ENCODE results near the gene TCF7L2. TPM values are rescaled to one million over a fixed set of nuclear protein-coding genes. Genes with fewer than 3 reads are reported as not detected.

TCF7L2 gene
- polyA plus RNA-seq, 3 donors: 5.4 to 21.3 (median 20.0) TPM

GRCh38 chr10:113113918-113114317 is 163.9 kb downstream of the TCF7L2 start:
- no peak overlapping the region for H3K27ac ChIP-seq (ENCODE audit: low read depth, low read length)

GRCh38 chr10:113115556-113115955 is 165.5 kb downstream of the TCF7L2 start:
- no peak overlapping the region for H3K27ac ChIP-seq (ENCODE audit: low read depth, low read length)
- WGBS, 3 donors: 85 to 92% (median 90%) methylated on average over 10 of the region's 10 CpGs

More at GRCh38 chr10:113113918-113114317, 163.9 kb downstream of the TCF7L2 start:
- 57 to 91% (median 62%) methylated on average over 1 of the region's 1 CpG for WGBS, 3 donors

- H3K27ac ChIP-seq (ENCODE audit: low read depth, low read length): no peak overlapping the region
- WGBS, 3 donors: 94 to 96% (median 95%) methylated on average over 15 of the region's 15 CpGs
Observed at GRCh38 chr10:113118882-113119281, 168.8 kb downstream of the TCF7L2 start.

GRCh38 chr10:113119801-113120200 is 169.8 kb downstream of the TCF7L2 start:
- 97 to 98% (median 97%) methylated on average over 14 of the region's 14 CpGs for WGBS, 3 donors
- no peak overlapping the region for H3K27ac ChIP-seq (ENCODE audit: low read depth, low read length)

- no peak overlapping the region for H3K27ac ChIP-seq (ENCODE audit: low read depth, low read length)
Observed at GRCh38 chr10:113121153-113121552, 171.1 kb downstream of the TCF7L2 start.

GRCh38 chr10:113122947-113123346 is 172.9 kb downstream of the TCF7L2 start:
- 75 to 97% (median 94%) methylated on average over 9 of the region's 9 CpGs for WGBS, 3 donors
- H3K27ac ChIP-seq (ENCODE audit: low read depth, low read length): no peak overlapping the region

More at GRCh38 chr10:113121153-113121552, 171.1 kb downstream of the TCF7L2 start:
- WGBS, 3 donors: 51 to 81% (median 51%) methylated on average over 7 of the region's 7 CpGs

GRCh38 chr10:113124724-113125123 is 174.7 kb downstream of the TCF7L2 start:
- 95 to 97% (median 96%) methylated on average over 11 of the region's 11 CpGs for WGBS, 3 donors
- H3K27ac ChIP-seq (ENCODE audit: low read depth, low read length): no peak overlapping the region

- no peak overlapping the region for H3K27ac ChIP-seq (ENCODE audit: low read depth, low read length)
- 95 to 98% (median 96%) methylated on average over 6 of the region's 6 CpGs for WGBS, 3 donors
Observed at GRCh38 chr10:113125612-113126011, 175.6 kb downstream of the TCF7L2 start.

- WGBS, 3 donors: 7 to 9% (median 8%) methylated on average over 39 to 53 of the region's 53 CpGs
- no peak overlapping the region for H3K27ac ChIP-seq (ENCODE audit: low read depth, low read length)
Observed at GRCh38 chr10:113126229-113127201, 176.5 kb downstream of the TCF7L2 start.

- WGBS, 3 donors: 67 to 82% (median 70%) methylated on average over 11 of the region's 11 CpGs
- no peak overlapping the region for H3K27ac ChIP-seq (ENCODE audit: low read depth, low read length)
Observed at GRCh38 chr10:113127261-113127900, 177.3 kb downstream of the TCF7L2 start.

- 80 to 94% (median 84%) methylated on average over 6 of the region's 6 CpGs for WGBS, 3 donors
- no peak overlapping the region for H3K27ac ChIP-seq (ENCODE audit: low read depth, low read length)
Observed at GRCh38 chr10:113127901-113128283, 177.8 kb downstream of the TCF7L2 start.

GRCh38 chr10:113128450-113129070 is 178.5 kb downstream of the TCF7L2 start:
- no peak overlapping the region for H3K27ac ChIP-seq (ENCODE audit: low read depth, low read length)
- 67 to 74% (median 68%) methylated on average over 11 of the region's 11 CpGs for WGBS, 3 donors

GRCh38 chr10:113129117-113129516 is 179.1 kb downstream of the TCF7L2 start:
- no peak overlapping the region for H3K27ac ChIP-seq (ENCODE audit: low read depth, low read length)
- 58 to 65% (median 64%) methylated on average over 7 of the region's 7 CpGs for WGBS, 3 donors

GRCh38 chr10:113130014-113130641 is 180.1 kb downstream of the TCF7L2 start:
- 73 to 89% (median 78%) methylated on average over 5 of the region's 5 CpGs for WGBS, 3 donors
- H3K27ac ChIP-seq (ENCODE audit: low read depth, low read length): no peak overlapping the region

GRCh38 chr10:113131613-113132261 is 181.7 kb downstream of the TCF7L2 start:
- no peak overlapping the region for H3K27ac ChIP-seq (ENCODE audit: low read depth, low read length)
- 41 to 66% (median 46%) methylated on average over 10 of the region's 10 CpGs for WGBS, 3 donors

- WGBS, 3 donors: 51 to 64% (median 60%) methylated on average over 11 of the region's 11 CpGs
- H3K27ac ChIP-seq (ENCODE audit: low read depth, low read length): no peak overlapping the region
Observed at GRCh38 chr10:113132591-113133121, 182.6 kb downstream of the TCF7L2 start.

- WGBS, 3 donors: 64 to 74% (median 71%) methylated on average over 10 of the region's 10 CpGs
- no peak overlapping the region for H3K27ac ChIP-seq (ENCODE audit: low read depth, low read length)
Observed at GRCh38 chr10:113133497-113134115, 183.6 kb downstream of the TCF7L2 start.
